K562 (cell line): ENCODE measurements around the gene RAB3GAP2. TPM values are rescaled to one million over a fixed set of nuclear protein-coding genes. Genes with fewer than 3 reads are reported as not detected.

Experiments
- ARNT ChIP-seq, 2 experiments: fragments of 450-650 bp; IDR thresholded peaks; 2 replicates each; pipeline ENCODE4 v1.6.1; 2016; ENCODE audit warnings: mild to moderate bottlenecking in 1 of 2
- ESRRA ChIP-seq: fragments of 450-650 bp; IDR thresholded peaks from 2 replicates; pipeline ENCODE4 v1.6.1; 2014; ENCODE audit warnings: low read depth, mild to moderate bottlenecking, moderate library complexity, borderline replicate concordance
- ESRRB ChIP-seq: fragments of 250-450 bp; sonication (Bioruptor Pico); IDR thresholded peaks from 2 replicates; pipeline ENCODE4 v1.5.0; 2020; ENCODE audit warnings: mild to moderate bottlenecking, moderate library complexity, borderline replicate concordance
- FOXM1 ChIP-seq, 2 experiments: fragments of 450-650 bp in 1 of 2; sonication (generic) in 1 of 2; formaldehyde crosslinking in 1 of 2; IDR thresholded peaks; 2 replicates each; pipeline versions ENCODE4 v1.6.1 to v1.9.0; 2017 to 2022; ENCODE audit warnings: low read depth in 2 of 2, mild to moderate bottlenecking in 2 of 2, missing genetic modification reagents in 1 of 2, moderate library complexity in 1 of 2
- JUNB ChIP-seq: fragments of 450-650 bp; formaldehyde crosslinking; conservative IDR thresholded peaks from 2 replicates; pipeline ENCODE4 v1.4.0; 2020; ENCODE audit warnings: mild to moderate bottlenecking
- KDM1A ChIP-seq, 2 experiments: fragments of 450-650 bp; IDR thresholded peaks; 2 replicates each; pipeline ENCODE4 v1.6.1; 2016; ENCODE audit warnings: mild to moderate bottlenecking in 2 of 2
- RAD51 ChIP-seq: fragments of 450-650 bp; IDR thresholded peaks from 2 replicates; pipeline ENCODE4 v1.7.1; 2016; ENCODE audit warnings: low read depth, mild to moderate bottlenecking, borderline replicate concordance
- SMARCB1 ChIP-seq: IDR thresholded peaks from 2 replicates; pipeline ENCODE4 v1.6.1; 2011; ENCODE audit warnings: improper control_type of control experiment, low read depth; ENCODE audit not compliant: insufficient read length
- TEAD4 ChIP-seq, 2 experiments: sonication (generic) in 1 of 2; formaldehyde crosslinking in 1 of 2; IDR thresholded peaks; 2 replicates each; pipeline versions ENCODE4 v1.6.1 to v1.8.0; 2012 to 2022; ENCODE audit warnings: borderline replicate concordance in 1 of 2, inconsistent platforms in 1 of 2, low read length in 1 of 2, mild to moderate bottlenecking in 1 of 2, missing genetic modification reagents in 1 of 2
- TRIM24 ChIP-seq, 2 experiments: fragments of 450-650 bp; IDR thresholded peaks; 2 replicates each; pipeline ENCODE4 v1.6.1; 2016
- ZNF224 ChIP-seq: sonication (generic); formaldehyde crosslinking; IDR thresholded peaks from 2 replicates; pipeline ENCODE4 v1.8.0; 2022; ENCODE audit warnings: mild to moderate bottlenecking, missing genetic modification reagents
- polyA plus RNA-seq, 8 experiments: library from polyadenylated mRNA; depleted of rRNA in 4 of 8; stranded (reverse) in 5 of 8; unstranded in 3 of 8; fragments of >200 nt; fragmentation: Nextera tagmentation in 2 of 8; fragmentation: Illumina TruSeq in 1 of 8; extraction: Ambion mirVana in 2 of 8; extraction: Trizol in 1 of 8; gene quantifications; 2 replicates each; pipeline versions ENCODE4 v1.2.1 to v1.2.3, GENCODE V29; 2011 to 2014; ENCODE audit warnings: inconsistent platforms in 1 of 8, missing spikeins in 1 of 8
- total RNA-seq, 7 experiments: library from RNA; depleted of rRNA in 6 of 7; stranded (reverse); fragments of >200 nt in 6 of 7; fragmentation: Illumina TruSeq in 2 of 7; extraction: Trizol in 2 of 7; gene quantifications; 2 replicates each; pipeline versions ENCODE4 v1.2.1 to v1.2.3, GENCODE V29; 2011 to 2021; ENCODE audit warnings: low replicate concordance in 1 of 7
- TF ChIP-seq, protein P1 (sequence below): sonication (generic); IDR thresholded peaks from 2 replicates; pipeline ENCODE4 v1.6.1; 2016
- TF ChIP-seq, protein P2 (sequence below): IDR thresholded peaks from 2 replicates; pipeline ENCODE4 v1.6.1; 2016; ENCODE audit warnings: missing genetic modification characterization, missing compliant biosample characterization
- TF ChIP-seq, protein P3 (sequence below): fragments of 450-650 bp; IDR thresholded peaks from 2 replicates; pipeline ENCODE4 v1.7.0; 2016; ENCODE audit warnings: borderline replicate concordance

RAB3GAP2 gene
- total and polyA plus RNA-seq, 9 of the 15 experiments (the other 6 are each of a cell fraction or from before 2014, with no cell fraction given): 14.1 to 69.1 (median 32.2) TPM

DNA sequence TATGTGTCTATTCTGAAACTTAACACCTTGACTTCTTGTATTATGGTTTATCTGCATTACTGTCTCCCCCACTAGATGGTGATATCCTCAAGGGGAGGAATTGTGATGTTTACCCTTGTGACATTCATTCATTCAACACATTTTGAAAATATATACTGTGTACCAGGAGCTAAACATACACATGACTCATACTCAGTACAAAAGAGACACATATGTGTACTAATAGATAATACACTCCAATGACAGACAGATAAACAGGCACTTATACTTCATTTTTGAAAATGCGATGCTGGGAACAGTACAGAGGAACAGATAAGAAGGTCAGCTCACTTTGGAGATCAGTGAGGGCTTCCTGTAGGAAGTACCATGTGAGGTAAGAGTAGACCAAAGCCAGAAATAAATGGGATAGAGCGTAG is 8.9 kb upstream of the RAB3GAP2 start (continued):
- TF ChIP-seq, protein P1, sequence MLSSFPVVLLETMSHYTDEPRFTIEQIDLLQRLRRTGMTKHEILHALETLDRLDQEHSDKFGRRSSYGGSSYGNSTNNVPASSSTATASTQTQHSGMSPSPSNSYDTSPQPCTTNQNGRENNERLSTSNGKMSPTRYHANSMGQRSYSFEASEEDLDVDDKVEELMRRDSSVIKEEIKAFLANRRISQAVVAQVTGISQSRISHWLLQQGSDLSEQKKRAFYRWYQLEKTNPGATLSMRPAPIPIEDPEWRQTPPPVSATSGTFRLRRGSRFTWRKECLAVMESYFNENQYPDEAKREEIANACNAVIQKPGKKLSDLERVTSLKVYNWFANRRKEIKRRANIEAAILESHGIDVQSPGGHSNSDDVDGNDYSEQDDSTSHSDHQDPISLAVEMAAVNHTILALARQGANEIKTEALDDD: no peak
- no peak for TF ChIP-seq RAD51
- TF ChIP-seq ESRRA: 0 out of 2 replicates have a peak, but pooled peaks have one; percentile 21
- TF ChIP-seq, protein P2, sequence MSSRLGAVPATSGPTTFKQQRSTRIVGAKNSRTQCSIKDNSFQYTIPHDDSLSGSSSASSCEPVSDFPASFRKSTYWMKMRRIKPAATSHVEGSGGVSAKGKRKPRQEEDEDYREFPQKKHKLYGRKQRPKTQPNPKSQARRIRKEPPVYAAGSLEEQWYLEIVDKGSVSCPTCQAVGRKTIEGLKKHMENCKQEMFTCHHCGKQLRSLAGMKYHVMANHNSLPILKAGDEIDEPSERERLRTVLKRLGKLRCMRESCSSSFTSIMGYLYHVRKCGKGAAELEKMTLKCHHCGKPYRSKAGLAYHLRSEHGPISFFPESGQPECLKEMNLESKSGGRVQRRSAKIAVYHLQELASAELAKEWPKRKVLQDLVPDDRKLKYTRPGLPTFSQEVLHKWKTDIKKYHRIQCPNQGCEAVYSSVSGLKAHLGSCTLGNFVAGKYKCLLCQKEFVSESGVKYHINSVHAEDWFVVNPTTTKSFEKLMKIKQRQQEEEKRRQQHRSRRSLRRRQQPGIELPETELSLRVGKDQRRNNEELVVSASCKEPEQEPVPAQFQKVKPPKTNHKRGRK (tag): no peak
- TF ChIP-seq KDM1A (IDR thresholded peaks at IDR 0.05): 0 out of 4 replicates have a peak, but pooled peaks of 1 of the 2 experiments have one; percentile 32
- TF ChIP-seq TRIM24 (IDR thresholded peaks at IDR 0.05): no peak; a peak in 1 of 4 replicates
- TF ChIP-seq ZNF224 (CRISPR knock-in tag): no peak
- TF ChIP-seq, protein P3, sequence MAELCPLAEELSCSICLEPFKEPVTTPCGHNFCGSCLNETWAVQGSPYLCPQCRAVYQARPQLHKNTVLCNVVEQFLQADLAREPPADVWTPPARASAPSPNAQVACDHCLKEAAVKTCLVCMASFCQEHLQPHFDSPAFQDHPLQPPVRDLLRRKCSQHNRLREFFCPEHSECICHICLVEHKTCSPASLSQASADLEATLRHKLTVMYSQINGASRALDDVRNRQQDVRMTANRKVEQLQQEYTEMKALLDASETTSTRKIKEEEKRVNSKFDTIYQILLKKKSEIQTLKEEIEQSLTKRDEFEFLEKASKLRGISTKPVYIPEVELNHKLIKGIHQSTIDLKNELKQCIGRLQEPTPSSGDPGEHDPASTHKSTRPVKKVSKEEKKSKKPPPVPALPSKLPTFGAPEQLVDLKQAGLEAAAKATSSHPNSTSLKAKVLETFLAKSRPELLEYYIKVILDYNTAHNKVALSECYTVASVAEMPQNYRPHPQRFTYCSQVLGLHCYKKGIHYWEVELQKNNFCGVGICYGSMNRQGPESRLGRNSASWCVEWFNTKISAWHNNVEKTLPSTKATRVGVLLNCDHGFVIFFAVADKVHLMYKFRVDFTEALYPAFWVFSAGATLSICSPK: no peak
- no peak for TF ChIP-seq ESRRB (CRISPR knock-in tag)
- 0 out of 2 replicates have a peak, but pooled peaks have one; percentile 24 for TF ChIP-seq TEAD4 (IDR thresholded peaks at IDR 0.05; ENCODE audit: low read length)
- no peak for TF ChIP-seq TEAD4 (CRISPR knock-in tag; IDR thresholded peaks at IDR 0.05; ENCODE audit: borderline replicate concordance)
- TF ChIP-seq SMARCB1: no peak
- 0 out of 4 replicates have a peak, but pooled peaks of 1 of the 2 experiments have one; percentile 42 for TF ChIP-seq ARNT (IDR thresholded peaks at IDR 0.05)
- TF ChIP-seq FOXM1 (IDR thresholded peaks at IDR 0.05; ENCODE audit: low read depth): peak; percentile 27; the same call in 1 of the 2 replicates
- no peak for TF ChIP-seq FOXM1 (CRISPR knock-in tag; IDR thresholded peaks at IDR 0.05; ENCODE audit: low read depth)
- no peak for TF ChIP-seq JUNB (CRISPR knock-in tag)
